ENCODE data around the gene TBC1D23.

GRCh38 chr3:100221159-100221558, 39.6 kb upstream of the TBC1D23 start:
- TF ChIP-seq CTCF (IDR thresholded peaks at IDR 0.05) (no peak), ZFX (IDR thresholded peaks at IDR 0.05; ENCODE audit: borderline replicate concordance) (no peak)
